CMK (cell line): ENCODE results near the gene PIEZO2.

Experiments
- DNase-seq: peaks from one replicate; pipeline ENCODE4 v3.0.0-alpha.2; 2010; ENCODE audit warnings: low read depth

The PIEZO2 gene

GRCh38 chr18:10739152-10739551, 410.2 kb downstream of the PIEZO2 start:
- DNase-seq = no peak

- no peak for DNase-seq
These were observed 412.4 kb downstream of the PIEZO2 start for GRCh38 chr18:10736984-10737383.

- no peak for DNase-seq
These were observed 416.4 kb downstream of the PIEZO2 start for GRCh38 chr18:10732990-10733389.

- DNase-seq = no peak
These were observed 421.9 kb downstream of the PIEZO2 start for GRCh38 chr18:10727477-10727876.

GRCh38 chr18:10726198-10727068, 422.9 kb downstream of the PIEZO2 start:
- no peak for DNase-seq

GRCh38 chr18:10724666-10725065, 424.7 kb downstream of the PIEZO2 start:
- DNase-seq = no peak

- no peak for DNase-seq
These were observed 425.9 kb downstream of the PIEZO2 start for GRCh38 chr18:10723496-10723895.

- DNase-seq = no peak
These were observed 430.6 kb downstream of the PIEZO2 start for GRCh38 chr18:10718809-10719208.

- DNase-seq = no peak
These were observed 433.6 kb downstream of the PIEZO2 start for GRCh38 chr18:10715791-10716190.

GRCh38 chr18:10713409-10713808, 436.0 kb downstream of the PIEZO2 start:
- no peak for DNase-seq

- no peak for DNase-seq
These were observed 442.1 kb downstream of the PIEZO2 start for GRCh38 chr18:10707294-10707693.

- no peak for DNase-seq
These were observed 443.6 kb downstream of the PIEZO2 start for GRCh38 chr18:10705786-10706185.

- DNase-seq = no peak
These were observed 444.1 kb downstream of the PIEZO2 start for GRCh38 chr18:10705291-10705690.

- DNase-seq = no peak
These were observed 447.2 kb downstream of the PIEZO2 start for GRCh38 chr18:10702206-10702605.

GRCh38 chr18:10690366-10690765, 459.0 kb downstream of the PIEZO2 start:
- DNase-seq = no peak

- DNase-seq = no peak
These were observed 459.4 kb downstream of the PIEZO2 start for GRCh38 chr18:10690035-10690329.

GRCh38 chr18:10689236-10690034, 459.9 kb downstream of the PIEZO2 start:
- DNase-seq = no peak

GRCh38 chr18:10688766-10689165, 460.6 kb downstream of the PIEZO2 start:
- no peak for DNase-seq

GRCh38 chr18:10687161-10687925, 462.0 kb downstream of the PIEZO2 start:
- DNase-seq = no peak

- DNase-seq = no peak
These were observed 463.1 kb downstream of the PIEZO2 start for GRCh38 chr18:10686308-10686707.

GRCh38 chr18:10685484-10685883, 463.9 kb downstream of the PIEZO2 start:
- DNase-seq = no peak

GRCh38 chr18:10682368-10682714, 467.0 kb downstream of the PIEZO2 start:
- no peak for DNase-seq
